ENCODE data around the gene CROCC2.

Gene CROCC2

GRCh38 chr2:241033336-241033987 lies 127.3 kb downstream of the CROCC2 start:
- no peak overlapping the region for H3K27ac ChIP-seq (replicated peaks)
- no peak for DNase-seq (ENCODE audit: low read depth in 1 of 2, low spot score in 1 of 2)
- peaks cover 18% of the 10 kb centered on the region for H3K27me3 ChIP-seq (ENCODE audit: insufficient read depth, poor library complexity, severe bottlenecking)
- H3K4me3 ChIP-seq (replicated peaks; ENCODE audit: insufficient read depth, low read length) = no peak overlapping the region
- TF ChIP-seq, protein P1, sequence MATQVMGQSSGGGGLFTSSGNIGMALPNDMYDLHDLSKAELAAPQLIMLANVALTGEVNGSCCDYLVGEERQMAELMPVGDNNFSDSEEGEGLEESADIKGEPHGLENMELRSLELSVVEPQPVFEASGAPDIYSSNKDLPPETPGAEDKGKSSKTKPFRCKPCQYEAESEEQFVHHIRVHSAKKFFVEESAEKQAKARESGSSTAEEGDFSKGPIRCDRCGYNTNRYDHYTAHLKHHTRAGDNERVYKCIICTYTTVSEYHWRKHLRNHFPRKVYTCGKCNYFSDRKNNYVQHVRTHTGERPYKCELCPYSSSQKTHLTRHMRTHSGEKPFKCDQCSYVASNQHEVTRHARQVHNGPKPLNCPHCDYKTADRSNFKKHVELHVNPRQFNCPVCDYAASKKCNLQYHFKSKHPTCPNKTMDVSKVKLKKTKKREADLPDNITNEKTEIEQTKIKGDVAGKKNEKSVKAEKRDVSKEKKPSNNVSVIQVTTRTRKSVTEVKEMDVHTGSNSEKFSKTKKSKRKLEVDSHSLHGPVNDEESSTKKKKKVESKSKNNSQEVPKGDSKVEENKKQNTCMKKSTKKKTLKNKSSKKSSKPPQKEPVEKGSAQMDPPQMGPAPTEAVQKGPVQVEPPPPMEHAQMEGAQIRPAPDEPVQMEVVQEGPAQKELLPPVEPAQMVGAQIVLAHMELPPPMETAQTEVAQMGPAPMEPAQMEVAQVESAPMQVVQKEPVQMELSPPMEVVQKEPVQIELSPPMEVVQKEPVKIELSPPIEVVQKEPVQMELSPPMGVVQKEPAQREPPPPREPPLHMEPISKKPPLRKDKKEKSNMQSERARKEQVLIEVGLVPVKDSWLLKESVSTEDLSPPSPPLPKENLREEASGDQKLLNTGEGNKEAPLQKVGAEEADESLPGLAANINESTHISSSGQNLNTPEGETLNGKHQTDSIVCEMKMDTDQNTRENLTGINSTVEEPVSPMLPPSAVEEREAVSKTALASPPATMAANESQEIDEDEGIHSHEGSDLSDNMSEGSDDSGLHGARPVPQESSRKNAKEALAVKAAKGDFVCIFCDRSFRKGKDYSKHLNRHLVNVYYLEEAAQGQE (IDR thresholded peaks at IDR 0.05; ENCODE audit: insufficient replicate concordance, low read depth) = no peak
- TF ChIP-seq POLR2AphosphoS5 (IDR thresholded peaks at IDR 0.05; ENCODE audit: low read depth) (no peak), GABPA (IDR thresholded peaks at IDR 0.05; ENCODE audit: low read depth) (no peak), SPI1 (IDR thresholded peaks at IDR 0.05; ENCODE audit: borderline replicate concordance, low read depth) (no peak)
- TF ChIP-seq, protein P2, sequence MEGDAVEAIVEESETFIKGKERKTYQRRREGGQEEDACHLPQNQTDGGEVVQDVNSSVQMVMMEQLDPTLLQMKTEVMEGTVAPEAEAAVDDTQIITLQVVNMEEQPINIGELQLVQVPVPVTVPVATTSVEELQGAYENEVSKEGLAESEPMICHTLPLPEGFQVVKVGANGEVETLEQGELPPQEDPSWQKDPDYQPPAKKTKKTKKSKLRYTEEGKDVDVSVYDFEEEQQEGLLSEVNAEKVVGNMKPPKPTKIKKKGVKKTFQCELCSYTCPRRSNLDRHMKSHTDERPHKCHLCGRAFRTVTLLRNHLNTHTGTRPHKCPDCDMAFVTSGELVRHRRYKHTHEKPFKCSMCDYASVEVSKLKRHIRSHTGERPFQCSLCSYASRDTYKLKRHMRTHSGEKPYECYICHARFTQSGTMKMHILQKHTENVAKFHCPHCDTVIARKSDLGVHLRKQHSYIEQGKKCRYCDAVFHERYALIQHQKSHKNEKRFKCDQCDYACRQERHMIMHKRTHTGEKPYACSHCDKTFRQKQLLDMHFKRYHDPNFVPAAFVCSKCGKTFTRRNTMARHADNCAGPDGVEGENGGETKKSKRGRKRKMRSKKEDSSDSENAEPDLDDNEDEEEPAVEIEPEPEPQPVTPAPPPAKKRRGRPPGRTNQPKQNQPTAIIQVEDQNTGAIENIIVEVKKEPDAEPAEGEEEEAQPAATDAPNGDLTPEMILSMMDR (IDR thresholded peaks at IDR 0.05; ENCODE audit: insufficient read depth, low read length) = no peak

- TF ChIP-seq GABPA (IDR thresholded peaks at IDR 0.05; ENCODE audit: low read depth) = no peak
- TF ChIP-seq, protein P1 (IDR thresholded peaks at IDR 0.05; ENCODE audit: insufficient replicate concordance, low read depth) = no peak
- TF ChIP-seq, protein P2 (IDR thresholded peaks at IDR 0.05; ENCODE audit: insufficient read depth, low read length) = no peak
- TF ChIP-seq POLR2AphosphoS5 (IDR thresholded peaks at IDR 0.05; ENCODE audit: low read depth) = no peak
- TF ChIP-seq SPI1 (IDR thresholded peaks at IDR 0.05; ENCODE audit: borderline replicate concordance, low read depth) = no peak
- Histone ChIP-seq H3K27ac (replicated peaks) (no peak overlapping the region), H3K4me3 (replicated peaks; ENCODE audit: insufficient read depth, low read length) (no peak overlapping the region), H3K27me3 (ENCODE audit: insufficient read depth, poor library complexity, severe bottlenecking) (peaks cover 19% of the 10 kb centered on the region)
- DNase-seq (ENCODE audit: low read depth in 1 of 2, low spot score in 1 of 2) = no peak
Measured at GRCh38 chr2:241033994-241034393, 127.9 kb downstream of the CROCC2 start.

- Histone ChIP-seq H3K27ac (replicated peaks) (no peak overlapping the region), H3K27me3 (ENCODE audit: insufficient read depth, poor library complexity, severe bottlenecking) (peaks cover 21% of the 10 kb centered on the region), H3K4me3 (replicated peaks; ENCODE audit: insufficient read depth, low read length) (no peak overlapping the region)
- DNase-seq (ENCODE audit: low read depth in 1 of 2, low spot score in 1 of 2) = no peak
- TF ChIP-seq POLR2AphosphoS5 (IDR thresholded peaks at IDR 0.05; ENCODE audit: low read depth) = no peak
- TF ChIP-seq, protein P2 (IDR thresholded peaks at IDR 0.05; ENCODE audit: insufficient read depth, low read length) = no peak
Measured at GRCh38 chr2:241034490-241035141, 128.5 kb downstream of the CROCC2 start.

Data from HL-60 (cell line).